Fibroblast of villous mesenchyme (primary cell): ENCODE measurements around the gene NTRK3. TPM values are rescaled to one million over a fixed set of nuclear protein-coding genes. Genes with fewer than 3 reads are reported as not detected.

ENCODE experiments used
- DNase-seq: peaks from one replicate; pipeline ENCODE4 v3.0.0-alpha.2; 2010; ENCODE audit warnings: low read depth
- H3K4me3 ChIP-seq: 2 replicates; pipeline ENCODE4 v1.5.1; 2011; ENCODE audit warnings: low read depth, mild to moderate bottlenecking, low read length
- total RNA-seq: library from RNA; depleted of rRNA; stranded (reverse); fragments of >200 nt; gene quantifications from 2 replicates; pipeline ENCODE4 v1.2.3, GENCODE V29; 2012
- TF ChIP-seq, protein P1 (sequence below): IDR thresholded peaks from 2 replicates; pipeline ENCODE4 v1.5.1; 2012; ENCODE audit warnings: low read depth, mild to moderate bottlenecking, low read length; ENCODE audit not compliant: insufficient read depth

Gene NTRK3
- total RNA-seq, 1 donor, result not detected

DNA sequence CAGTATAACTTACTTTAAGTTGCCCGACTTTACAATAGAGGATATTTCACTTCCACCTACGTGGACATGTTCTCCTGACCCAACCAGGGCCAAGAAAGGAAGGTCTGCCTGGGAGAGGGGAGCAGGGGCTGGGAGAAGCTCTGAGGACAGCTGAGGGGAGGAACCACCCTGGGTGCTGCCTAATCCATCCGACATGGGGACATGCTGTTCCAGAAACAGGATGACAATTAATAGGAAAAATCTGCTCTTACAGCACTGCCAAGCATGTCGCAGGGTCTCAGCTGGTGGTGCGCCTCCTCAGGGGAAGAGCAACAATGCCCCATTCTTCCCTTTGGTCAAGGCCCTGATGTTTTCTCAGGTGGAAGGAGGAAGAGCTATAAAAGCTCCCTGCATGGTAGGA is 132.3 kb downstream of the NTRK3 start:
- TF ChIP-seq, protein P1, sequence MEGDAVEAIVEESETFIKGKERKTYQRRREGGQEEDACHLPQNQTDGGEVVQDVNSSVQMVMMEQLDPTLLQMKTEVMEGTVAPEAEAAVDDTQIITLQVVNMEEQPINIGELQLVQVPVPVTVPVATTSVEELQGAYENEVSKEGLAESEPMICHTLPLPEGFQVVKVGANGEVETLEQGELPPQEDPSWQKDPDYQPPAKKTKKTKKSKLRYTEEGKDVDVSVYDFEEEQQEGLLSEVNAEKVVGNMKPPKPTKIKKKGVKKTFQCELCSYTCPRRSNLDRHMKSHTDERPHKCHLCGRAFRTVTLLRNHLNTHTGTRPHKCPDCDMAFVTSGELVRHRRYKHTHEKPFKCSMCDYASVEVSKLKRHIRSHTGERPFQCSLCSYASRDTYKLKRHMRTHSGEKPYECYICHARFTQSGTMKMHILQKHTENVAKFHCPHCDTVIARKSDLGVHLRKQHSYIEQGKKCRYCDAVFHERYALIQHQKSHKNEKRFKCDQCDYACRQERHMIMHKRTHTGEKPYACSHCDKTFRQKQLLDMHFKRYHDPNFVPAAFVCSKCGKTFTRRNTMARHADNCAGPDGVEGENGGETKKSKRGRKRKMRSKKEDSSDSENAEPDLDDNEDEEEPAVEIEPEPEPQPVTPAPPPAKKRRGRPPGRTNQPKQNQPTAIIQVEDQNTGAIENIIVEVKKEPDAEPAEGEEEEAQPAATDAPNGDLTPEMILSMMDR, result no peak
- no peak for DNase-seq
- no peak overlapping the region for H3K4me3 ChIP-seq

DNA sequence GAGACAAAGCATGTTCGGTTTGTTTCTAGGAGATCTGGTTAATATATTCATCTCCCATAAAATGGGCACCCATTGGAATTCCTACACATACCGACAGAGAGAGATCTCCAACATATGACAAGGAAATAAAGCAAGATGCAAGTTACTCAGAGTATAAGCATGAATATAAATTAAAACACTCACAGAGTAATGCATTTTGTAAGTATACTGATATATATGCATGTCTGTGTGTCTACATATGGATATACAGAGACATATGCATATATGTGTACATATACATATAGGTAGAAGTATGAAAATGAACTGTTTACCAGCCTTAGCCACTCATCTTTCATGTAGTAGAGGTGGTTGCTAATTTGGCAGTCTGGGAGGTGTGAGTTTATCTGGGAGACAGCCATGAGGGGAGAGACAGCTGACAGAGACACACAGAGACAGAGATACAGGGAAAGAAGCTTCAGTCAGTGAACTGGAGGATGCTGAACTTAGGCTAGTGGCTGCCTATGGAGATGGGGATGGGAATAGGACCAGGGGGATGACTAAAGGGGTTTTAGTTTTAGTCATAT is 134.5 kb downstream of the NTRK3 start:
- TF ChIP-seq, protein P1, result no peak
- no peak for DNase-seq
- no peak overlapping the region for H3K4me3 ChIP-seq

DNA sequence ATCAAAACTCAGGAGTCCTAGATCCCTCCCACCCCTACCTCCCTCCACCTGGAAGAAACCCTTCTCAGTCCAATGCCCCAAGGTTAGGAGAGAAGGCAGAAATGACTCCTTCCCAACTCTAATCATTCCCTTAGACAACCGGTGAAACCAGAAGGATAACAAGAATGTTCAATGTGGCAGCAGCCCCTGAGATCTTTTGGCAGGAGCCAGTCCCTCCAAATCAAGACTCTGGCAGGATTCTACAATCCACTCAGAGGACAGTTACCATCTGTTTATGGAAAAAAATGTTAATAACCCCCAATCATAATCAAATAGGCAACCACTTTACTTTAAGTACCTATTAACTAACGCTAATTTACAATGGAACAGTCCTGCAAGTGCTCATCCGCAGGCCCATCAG is 136.5 kb downstream of the NTRK3 start:
- DNase-seq, result no peak
- no peak overlapping the region for H3K4me3 ChIP-seq
- TF ChIP-seq, protein P1, result no peak

DNA sequence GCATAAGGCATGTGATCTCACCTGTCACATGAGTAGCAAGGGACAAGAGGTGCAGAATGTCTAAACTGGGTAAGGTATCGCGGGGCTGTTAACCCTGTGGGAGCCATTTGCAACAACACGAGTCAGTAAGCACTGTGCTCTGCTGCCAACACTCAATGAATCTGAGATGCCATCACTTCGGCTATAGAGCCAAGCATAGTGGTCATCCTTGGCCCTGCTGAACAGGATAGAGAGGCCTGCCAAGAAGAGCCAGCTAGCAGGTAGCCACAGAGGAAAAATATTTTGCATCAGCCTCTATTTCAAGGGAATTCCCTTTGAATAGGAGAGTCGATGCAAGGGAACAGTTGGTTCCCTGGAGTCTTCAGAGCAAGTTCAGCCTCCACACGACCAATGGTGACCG is 137.8 kb downstream of the NTRK3 start:
- no peak overlapping the region for H3K4me3 ChIP-seq
- TF ChIP-seq, protein P1, result no peak
- DNase-seq, result no peak

DNA sequence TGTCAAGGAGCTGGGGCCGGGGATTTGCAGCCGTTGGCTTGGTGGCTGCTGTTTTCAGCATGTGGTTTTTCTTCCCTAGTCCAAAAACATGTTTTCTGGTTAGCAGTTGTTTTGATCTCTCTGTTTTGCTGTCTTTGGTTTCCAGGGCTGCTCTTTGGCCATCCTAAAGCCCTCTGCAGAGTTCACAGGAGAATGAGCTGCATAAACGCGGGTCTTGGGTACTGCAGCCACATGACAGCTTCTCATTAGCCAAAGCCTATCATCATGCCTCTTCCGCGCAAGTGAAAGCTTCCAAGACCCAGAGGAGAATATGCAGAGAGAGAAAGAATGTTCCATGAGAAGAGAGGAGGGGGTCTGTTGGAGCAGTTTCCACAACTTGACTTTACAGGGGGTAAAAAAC is 138.5 kb downstream of the NTRK3 start:
- H3K4me3 ChIP-seq, result no peak overlapping the region
- no peak for DNase-seq
- TF ChIP-seq, protein P1, result no peak

DNA sequence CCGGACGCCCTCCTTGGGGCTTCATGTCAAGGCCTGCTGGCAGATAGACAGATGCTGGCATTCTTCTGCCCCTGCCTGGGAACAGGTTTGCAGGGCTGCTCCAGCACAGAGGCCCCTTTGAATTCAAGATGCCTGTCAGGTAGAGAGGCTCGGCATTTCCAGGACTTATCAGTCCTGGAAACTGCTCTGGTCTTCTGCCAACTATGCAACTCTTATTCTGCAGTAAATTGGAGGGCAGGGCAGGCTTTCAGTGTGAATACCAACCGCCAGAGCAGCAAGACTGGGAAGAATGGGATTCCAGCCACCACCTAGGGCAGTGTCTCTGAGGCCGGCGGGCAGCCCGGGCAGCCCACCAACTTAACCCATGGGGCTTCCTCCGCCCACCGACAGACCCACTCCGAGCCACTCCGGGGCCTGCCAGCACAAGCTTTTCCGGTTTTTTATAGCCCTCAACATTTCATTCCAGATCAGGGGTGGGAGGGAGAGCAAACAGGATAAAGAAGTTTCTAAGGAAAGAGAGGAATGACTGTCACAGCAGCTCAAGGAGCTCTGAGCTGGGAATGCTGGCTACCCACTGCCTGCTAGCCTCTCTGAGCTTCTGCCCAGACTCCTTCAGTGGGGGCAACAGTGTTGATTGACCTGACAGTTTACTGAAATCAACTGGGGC is 140.9 kb downstream of the NTRK3 start:
- TF ChIP-seq, protein P1, result no peak
- DNase-seq, result no peak
- H3K4me3 ChIP-seq, result no peak overlapping the region
